Calu3 (cell line): ENCODE measurements around the gene TP53I11. TPM values are rescaled to one million over a fixed set of nuclear protein-coding genes. Genes with fewer than 3 reads are reported as not detected.

ENCODE experiments used
- BruUV-seq: library from RNA; stranded (reverse); fragments of 400-500 nt; replicated peaks from 2 replicates; lab custom pipeline; 2021; lab: Mats Ljungman, UMichigan
- CTCF ChIA-PET: fragments of 300-600 bp; sonication (Branson Sonifier 250); formaldehyde crosslinking; loops from one replicate; lab custom pipeline; 2022; ENCODE audit warnings: antibody characterized with exemption; lab: Charles Lee
- DNase-seq: peaks from one replicate; pipeline ENCODE4 v3.0.0; 2022
- H3K27ac Mint-ChIP-seq: one replicate; pipeline ENCODE4 v1.8.0; 2022; ENCODE audit warnings: mixed read lengths; ENCODE audit not compliant: unreplicated experiment
- H3K27me3 Mint-ChIP-seq: one replicate; pipeline ENCODE4 v1.8.0; 2022; ENCODE audit warnings: mixed read lengths; ENCODE audit not compliant: unreplicated experiment
- H3K36me3 Mint-ChIP-seq: one replicate; pipeline ENCODE4 v1.8.0; 2022; ENCODE audit warnings: mild to moderate bottlenecking, moderate library complexity, mixed read lengths; ENCODE audit not compliant: insufficient read depth, unreplicated experiment
- H3K4me1 Mint-ChIP-seq: one replicate; pipeline ENCODE4 v1.8.0; 2022; ENCODE audit warnings: mild to moderate bottlenecking, low read depth, mixed read lengths; ENCODE audit not compliant: unreplicated experiment
- H3K4me3 Mint-ChIP-seq: one replicate; pipeline ENCODE4 v1.8.0; 2022; ENCODE audit warnings: mild to moderate bottlenecking, low read depth, moderate library complexity, mixed read lengths; ENCODE audit not compliant: unreplicated experiment
- H3K9me3 Mint-ChIP-seq: one replicate; pipeline ENCODE4 v1.8.0; 2022; ENCODE audit warnings: low read depth, mixed read lengths; ENCODE audit not compliant: unreplicated experiment
- intact Hi-C: fragments of 100-400 bp; cut with micrococcal nuclease; formaldehyde crosslinking; loops from one replicate; pipeline ENCODE4 v1.10.0; 2022; ENCODE audit not compliant: unreplicated experiment
- total RNA-seq: library from RNA; stranded (reverse); gene quantifications from 2 replicates; pipeline ENCODE4 v1.2.3, GENCODE V29; 2022
- TF ChIP-seq, protein P1 (sequence below): fragments of 200-600 bp; IDR thresholded peaks from one replicate; pipeline ENCODE4 v1.8.0; 2022; ENCODE audit warnings: antibody characterized with exemption; ENCODE audit not compliant: unreplicated experiment

Gene TP53I11
- total RNA-seq, 1 experiment from 2014 or later: 27.8 TPM

DNA sequence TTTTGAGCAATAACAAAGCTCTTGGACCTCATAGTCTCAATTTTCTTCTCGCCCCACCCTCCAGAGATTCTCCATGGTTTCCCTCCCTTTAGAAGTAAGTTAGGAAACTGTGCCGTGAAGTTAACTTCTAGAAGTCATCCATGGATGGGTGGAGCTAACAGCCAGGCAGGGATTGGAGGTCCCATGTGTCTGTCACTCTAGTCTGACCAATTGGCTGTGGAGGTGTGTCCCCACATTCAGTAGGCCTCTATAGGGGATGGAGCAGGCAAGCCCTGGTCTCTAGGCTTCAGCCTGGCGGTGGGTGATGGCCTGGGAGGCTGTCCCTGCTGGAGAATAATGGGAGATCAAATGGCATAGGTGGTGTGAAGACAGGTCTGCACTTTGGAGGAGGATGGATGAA is 50.7 kb downstream of the TP53I11 start:
- Mint-ChIP-seq H3K9me3 (no peaks in the 10 kb centered on the region), H3K27me3 (peaks cover 86% of the 10 kb centered on the region), H3K27ac (no peak overlapping the region), H3K4me1 (no peaks in the 10 kb centered on the region), H3K4me3 (no peak overlapping the region), H3K36me3 (no peaks in the 10 kb centered on the region)
- CTCF ChIA-PET: interaction anchor here (0.6 kb wide), 1 partner anchor 9 kb away, joined by 3 read pairs; no protein-coding TSS in a partner anchor
- peak; percentile 44 for DNase-seq
- intact Hi-C loops: loop anchor here (10.0 kb wide), 1 partner anchor 345 kb away; no protein-coding TSS in a partner anchor
- no TSS peak for BruUV-seq
- TF ChIP-seq, protein P1, sequence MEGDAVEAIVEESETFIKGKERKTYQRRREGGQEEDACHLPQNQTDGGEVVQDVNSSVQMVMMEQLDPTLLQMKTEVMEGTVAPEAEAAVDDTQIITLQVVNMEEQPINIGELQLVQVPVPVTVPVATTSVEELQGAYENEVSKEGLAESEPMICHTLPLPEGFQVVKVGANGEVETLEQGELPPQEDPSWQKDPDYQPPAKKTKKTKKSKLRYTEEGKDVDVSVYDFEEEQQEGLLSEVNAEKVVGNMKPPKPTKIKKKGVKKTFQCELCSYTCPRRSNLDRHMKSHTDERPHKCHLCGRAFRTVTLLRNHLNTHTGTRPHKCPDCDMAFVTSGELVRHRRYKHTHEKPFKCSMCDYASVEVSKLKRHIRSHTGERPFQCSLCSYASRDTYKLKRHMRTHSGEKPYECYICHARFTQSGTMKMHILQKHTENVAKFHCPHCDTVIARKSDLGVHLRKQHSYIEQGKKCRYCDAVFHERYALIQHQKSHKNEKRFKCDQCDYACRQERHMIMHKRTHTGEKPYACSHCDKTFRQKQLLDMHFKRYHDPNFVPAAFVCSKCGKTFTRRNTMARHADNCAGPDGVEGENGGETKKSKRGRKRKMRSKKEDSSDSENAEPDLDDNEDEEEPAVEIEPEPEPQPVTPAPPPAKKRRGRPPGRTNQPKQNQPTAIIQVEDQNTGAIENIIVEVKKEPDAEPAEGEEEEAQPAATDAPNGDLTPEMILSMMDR: no peak

DNA sequence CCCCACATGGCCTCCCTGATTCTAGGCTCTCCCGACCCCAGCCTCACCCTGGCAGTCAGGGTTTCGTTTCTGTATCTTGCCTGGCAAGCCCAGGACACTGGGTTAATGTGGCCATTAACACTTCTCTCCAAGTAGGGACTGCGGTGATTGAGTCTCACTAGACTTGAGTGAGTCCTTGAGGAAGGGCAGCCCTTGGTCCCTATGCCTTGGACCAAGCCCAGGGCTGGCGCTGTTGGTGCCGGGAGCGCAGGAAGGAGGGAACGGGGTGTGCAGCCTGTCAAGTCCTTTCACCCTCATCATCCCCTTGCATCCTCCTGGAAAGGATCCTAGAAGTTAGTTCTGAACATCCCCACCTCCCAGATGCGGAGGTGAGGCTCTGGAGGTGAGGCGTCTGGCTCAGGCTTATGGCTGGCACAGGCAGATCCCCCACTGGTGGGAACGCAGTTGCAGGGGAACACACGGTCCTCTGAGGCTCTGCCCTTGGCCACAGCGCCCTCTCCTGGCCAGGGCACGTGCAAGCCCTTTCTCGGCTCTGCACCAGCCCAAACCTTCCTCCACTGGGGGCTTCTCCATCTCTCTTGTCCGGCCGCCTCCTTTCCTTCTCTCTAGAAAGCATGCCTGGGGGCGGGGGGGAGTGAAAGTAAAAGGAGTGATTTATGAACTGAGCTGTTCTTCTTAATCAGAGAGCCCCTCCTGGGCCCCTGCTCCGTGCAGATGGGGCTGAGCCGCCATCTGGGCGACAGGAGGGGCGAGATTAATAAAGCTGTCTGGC is 56.7 kb downstream of the TP53I11 start:
- Mint-ChIP-seq H3K9me3 (no peaks in the 10 kb centered on the region), H3K36me3 (no peaks in the 10 kb centered on the region), H3K4me1 (no peaks in the 10 kb centered on the region), H3K27ac (no peak overlapping the region), H3K27me3 (peaks cover 55% of the 10 kb centered on the region), H3K4me3 (no peak overlapping the region)
- DNase-seq: peak; percentile 69
- CTCF ChIA-PET: interaction anchor here (0.7 to 0.8 kb wide), 2 partner anchors 108 to 1329 kb away, joined by 3 read pairs; no protein-coding TSS in a partner anchor
- no TSS peak for BruUV-seq
- TF ChIP-seq, protein P1: peak; percentile 86
- intact Hi-C loops: loop anchor here (5.0 kb wide), 1 partner anchor 167 kb away; the partner anchor contains the start of gene TSPAN18

DNA sequence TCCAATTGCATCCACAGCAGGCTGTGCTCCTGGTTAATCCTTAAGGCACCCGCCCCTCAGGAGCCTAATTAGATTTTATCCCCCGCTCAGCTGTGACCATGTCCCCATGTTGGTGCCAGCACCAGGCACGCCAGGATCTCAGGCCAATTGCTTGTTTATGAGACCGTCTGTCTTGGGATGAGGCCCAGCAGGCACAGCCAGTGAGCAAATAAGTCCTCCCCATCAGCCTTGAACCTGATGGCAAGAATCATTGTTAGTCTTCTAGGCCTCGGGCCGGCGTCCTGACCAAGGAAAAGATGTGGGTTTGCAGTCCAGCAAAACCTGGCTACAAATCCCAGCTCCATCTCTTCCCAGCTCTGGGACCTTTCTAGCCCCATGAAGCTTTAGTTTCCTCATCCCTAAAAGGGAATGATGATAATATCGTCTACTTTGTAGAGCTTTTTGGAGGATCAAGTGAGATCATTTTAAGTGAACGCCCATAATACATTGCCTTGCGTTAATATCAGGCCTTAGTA is 57.3 kb downstream of the TP53I11 start:
- TF ChIP-seq, protein P1: no peak
- CTCF ChIA-PET: no interaction called here
- no peaks in the 10 kb centered on the region for H3K36me3 Mint-ChIP-seq
- H3K4me1 Mint-ChIP-seq: no peaks in the 10 kb centered on the region
- H3K27ac Mint-ChIP-seq: no peak overlapping the region
- no peaks in the 10 kb centered on the region for H3K9me3 Mint-ChIP-seq
- peaks cover 54% of the 10 kb centered on the region for H3K27me3 Mint-ChIP-seq
- BruUV-seq: no TSS peak
- DNase-seq: no peak
- intact Hi-C loops: loop anchor here (5.0 kb wide), 1 partner anchor 166 kb away; the partner anchor contains the start of gene TSPAN18
- H3K4me3 Mint-ChIP-seq: no peak overlapping the region

DNA sequence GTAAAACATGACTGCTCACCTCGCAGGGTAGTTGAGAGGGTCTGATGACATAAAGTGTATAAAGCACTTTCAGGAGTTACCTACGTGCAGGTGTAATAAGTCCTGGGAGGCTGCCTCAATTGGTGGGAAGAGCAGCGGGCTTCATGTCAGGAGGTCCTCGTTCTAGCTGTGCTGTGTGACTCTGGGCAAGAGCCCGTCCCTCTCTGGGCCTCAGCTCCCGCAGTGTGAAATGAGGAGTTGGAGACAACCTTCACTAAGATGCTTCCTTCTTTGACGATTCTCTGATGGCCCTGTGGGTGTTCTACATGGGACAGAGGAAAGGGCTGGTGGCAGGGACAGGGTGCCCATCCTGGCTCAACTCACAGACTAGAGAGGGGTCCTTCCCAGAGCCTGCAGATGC is 57.8 kb downstream of the TP53I11 start:
- Mint-ChIP-seq H3K27me3 (peaks cover 49% of the 10 kb centered on the region), H3K27ac (no peak overlapping the region), H3K4me1 (no peaks in the 10 kb centered on the region), H3K9me3 (no peaks in the 10 kb centered on the region), H3K4me3 (no peak overlapping the region), H3K36me3 (no peaks in the 10 kb centered on the region)
- DNase-seq: no peak
- BruUV-seq: no TSS peak
- TF ChIP-seq, protein P1: no peak
- intact Hi-C loops: loop anchor here (5.0 kb wide), 1 partner anchor 166 kb away; the partner anchor contains the start of gene TSPAN18
- CTCF ChIA-PET: no interaction called here
